HEK293 (cell line): ENCODE measurements around the gene APOC1.

ENCODE experiments used
- EGR2 ChIP-seq: fragments of 450-650 bp; formaldehyde crosslinking; IDR thresholded peaks from 2 replicates; pipeline ENCODE4 v1.5.1; 2016; ENCODE audit warnings: low read depth, missing biosample characterization, missing genetic modification characterization
- SALL2 ChIP-seq: fragments of 450-650 bp; formaldehyde crosslinking; IDR thresholded peaks from 2 replicates; pipeline ENCODE4 v1.5.0; 2017; ENCODE audit warnings: missing biosample characterization, mild to moderate bottlenecking, missing genetic modification characterization, borderline replicate concordance
- TRIM28 ChIP-seq: IDR thresholded peaks from 2 replicates; pipeline ENCODE4 v1.6.1; 2011; ENCODE audit warnings: low read length, control low read depth, borderline replicate concordance
- WT1 ChIP-seq: fragments of 450-650 bp; formaldehyde crosslinking; IDR thresholded peaks from 2 replicates; pipeline ENCODE4 v1.5.1; 2016; ENCODE audit warnings: missing biosample characterization, missing genetic modification characterization
- ZBTB21 ChIP-seq: fragments of 450-650 bp; formaldehyde crosslinking; IDR thresholded peaks from 2 replicates; pipeline ENCODE4 v1.5.1; 2017; ENCODE audit warnings: missing biosample characterization, missing genetic modification characterization
- ZBTB7A ChIP-seq: fragments of 450-650 bp; formaldehyde crosslinking; IDR thresholded peaks from 2 replicates; pipeline ENCODE4 v1.5.1; 2016; ENCODE audit warnings: low read depth, missing biosample characterization, missing genetic modification characterization
- ZEB2 ChIP-seq: fragments of 450-650 bp; formaldehyde crosslinking; IDR thresholded peaks from 2 replicates; pipeline ENCODE4 v1.5.1; 2016; ENCODE audit warnings: missing biosample characterization, missing genetic modification characterization
- ZFP37 ChIP-seq: fragments of 450-650 bp; formaldehyde crosslinking; IDR thresholded peaks from 2 replicates; pipeline ENCODE4 v1.5.1; 2016; ENCODE audit warnings: missing biosample characterization, missing genetic modification characterization
- ZNF140 ChIP-seq: fragments of 450-650 bp; formaldehyde crosslinking; IDR thresholded peaks from 2 replicates; pipeline ENCODE4 v1.5.1; 2016; ENCODE audit warnings: missing biosample characterization, missing genetic modification characterization
- ZNF146 ChIP-seq: fragments of 450-650 bp; formaldehyde crosslinking; IDR thresholded peaks from 2 replicates; pipeline ENCODE4 v1.5.1; 2016; ENCODE audit warnings: missing biosample characterization, missing genetic modification characterization
- ZNF157 ChIP-seq: fragments of 450-650 bp; formaldehyde crosslinking; IDR thresholded peaks from 2 replicates; pipeline ENCODE4 v1.5.1; 2016; ENCODE audit warnings: missing biosample characterization, missing genetic modification characterization
- ZNF214 ChIP-seq: fragments of 450-650 bp; formaldehyde crosslinking; IDR thresholded peaks from 2 replicates; pipeline ENCODE4 v1.5.1; 2017; ENCODE audit warnings: missing biosample characterization, mild to moderate bottlenecking, missing genetic modification characterization, borderline replicate concordance
- ZNF324 ChIP-seq: fragments of 450-650 bp; formaldehyde crosslinking; IDR thresholded peaks from 2 replicates; pipeline ENCODE4 v1.5.1; 2016; ENCODE audit warnings: missing biosample characterization, missing genetic modification characterization
- ZNF37A ChIP-seq: fragments of 450-650 bp; IDR thresholded peaks from 2 replicates; pipeline ENCODE4 v1.5.1; 2018; ENCODE audit warnings: missing biosample characterization, missing genetic modification characterization
- ZNF391 ChIP-seq: fragments of 450-650 bp; formaldehyde crosslinking; IDR thresholded peaks from 2 replicates; pipeline ENCODE4 v1.5.1; 2016; ENCODE audit warnings: low read depth, missing biosample characterization, missing genetic modification characterization, borderline replicate concordance
- ZNF510 ChIP-seq: fragments of 450-650 bp; formaldehyde crosslinking; IDR thresholded peaks from 2 replicates; pipeline ENCODE4 v1.5.1; 2018; ENCODE audit warnings: mild to moderate bottlenecking, missing genetic modification characterization, missing biosample characterization; ENCODE audit not compliant: insufficient replicate concordance
- ZNF514 ChIP-seq: fragments of 450-650 bp; formaldehyde crosslinking; IDR thresholded peaks from 2 replicates; pipeline ENCODE4 v1.5.1; 2016; ENCODE audit warnings: missing biosample characterization, missing genetic modification characterization
- ZNF530 ChIP-seq: fragments of 450-650 bp; formaldehyde crosslinking; IDR thresholded peaks from 2 replicates; pipeline ENCODE4 v1.5.1; 2016; ENCODE audit warnings: low read depth, missing biosample characterization, missing genetic modification characterization
- ZNF544 ChIP-seq: fragments of 450-650 bp; formaldehyde crosslinking; IDR thresholded peaks from 2 replicates; pipeline ENCODE4 v1.5.0; 2017; ENCODE audit warnings: missing biosample characterization, missing genetic modification characterization
- ZNF585B ChIP-seq: fragments of 450-650 bp; formaldehyde crosslinking; IDR thresholded peaks from 2 replicates; pipeline ENCODE4 v1.5.1; 2016; ENCODE audit warnings: missing biosample characterization, missing genetic modification characterization
- ZNF610 ChIP-seq: fragments of 450-650 bp; formaldehyde crosslinking; IDR thresholded peaks from 2 replicates; pipeline ENCODE4 v1.5.1; 2016; ENCODE audit warnings: missing biosample characterization, missing genetic modification characterization, borderline replicate concordance
- ZNF621 ChIP-seq: fragments of 450-650 bp; formaldehyde crosslinking; IDR thresholded peaks from 2 replicates; pipeline ENCODE4 v1.5.1; 2017; ENCODE audit warnings: missing biosample characterization, missing genetic modification characterization
- ZNF664 ChIP-seq: fragments of 450-650 bp; formaldehyde crosslinking; IDR thresholded peaks from 2 replicates; pipeline ENCODE4 v1.5.1; 2016; ENCODE audit warnings: missing biosample characterization, missing genetic modification characterization
- ZNF677 ChIP-seq: fragments of 450-650 bp; IDR thresholded peaks from 2 replicates; pipeline ENCODE4 v1.5.0; 2018; ENCODE audit warnings: missing biosample characterization, mild to moderate bottlenecking, missing genetic modification characterization, moderate library complexity
- ZNF701 ChIP-seq: fragments of 450-650 bp; formaldehyde crosslinking; IDR thresholded peaks from 2 replicates; pipeline ENCODE4 v1.5.1; 2016; ENCODE audit warnings: missing biosample characterization, missing genetic modification characterization
- ZNF776 ChIP-seq: fragments of 450-650 bp; formaldehyde crosslinking; IDR thresholded peaks from 2 replicates; pipeline ENCODE4 v1.5.0; 2017; ENCODE audit warnings: missing biosample characterization, missing genetic modification characterization, borderline replicate concordance
- ZNF785 ChIP-seq: fragments of 450-650 bp; formaldehyde crosslinking; IDR thresholded peaks from 2 replicates; pipeline ENCODE4 v1.5.1; 2016; ENCODE audit warnings: missing biosample characterization, missing genetic modification characterization
- ZNF843 ChIP-seq: fragments of 450-650 bp; formaldehyde crosslinking; IDR thresholded peaks from 2 replicates; pipeline ENCODE4 v1.5.1; 2016; ENCODE audit warnings: missing biosample characterization, missing genetic modification characterization
- ZSCAN16 ChIP-seq: fragments of 450-650 bp; formaldehyde crosslinking; IDR thresholded peaks from 2 replicates; pipeline ENCODE4 v1.5.1; 2016; ENCODE audit warnings: missing biosample characterization, missing genetic modification characterization
- TF ChIP-seq, protein P1 (sequence below): IDR thresholded peaks from 2 replicates; pipeline ENCODE4 v1.6.1; 2011; ENCODE audit warnings: mild to moderate bottlenecking, low read depth, low read length, borderline replicate concordance
- TF ChIP-seq, protein P2 (sequence below): fragments of 450-650 bp; formaldehyde crosslinking; conservative IDR thresholded peaks from 2 replicates; pipeline ENCODE4 v1.5.1; 2016; ENCODE audit warnings: low read depth, missing biosample characterization, missing genetic modification characterization
- TF ChIP-seq, protein P3 (sequence below): fragments of 450-650 bp; formaldehyde crosslinking; IDR thresholded peaks from 2 replicates; pipeline ENCODE4 v1.5.1; 2016; ENCODE audit warnings: missing biosample characterization, missing genetic modification characterization
- TF ChIP-seq, protein P4 (sequence below): fragments of 450-650 bp; formaldehyde crosslinking; IDR thresholded peaks from 2 replicates; pipeline ENCODE4 v1.5.1; 2016; ENCODE audit warnings: missing biosample characterization, missing genetic modification characterization, low read depth
- TF ChIP-seq, protein P5 (sequence below): fragments of 450-650 bp; formaldehyde crosslinking; IDR thresholded peaks from 2 replicates; pipeline ENCODE4 v1.5.1; 2016; ENCODE audit warnings: missing biosample characterization, missing genetic modification characterization

APOC1 gene

DNA sequence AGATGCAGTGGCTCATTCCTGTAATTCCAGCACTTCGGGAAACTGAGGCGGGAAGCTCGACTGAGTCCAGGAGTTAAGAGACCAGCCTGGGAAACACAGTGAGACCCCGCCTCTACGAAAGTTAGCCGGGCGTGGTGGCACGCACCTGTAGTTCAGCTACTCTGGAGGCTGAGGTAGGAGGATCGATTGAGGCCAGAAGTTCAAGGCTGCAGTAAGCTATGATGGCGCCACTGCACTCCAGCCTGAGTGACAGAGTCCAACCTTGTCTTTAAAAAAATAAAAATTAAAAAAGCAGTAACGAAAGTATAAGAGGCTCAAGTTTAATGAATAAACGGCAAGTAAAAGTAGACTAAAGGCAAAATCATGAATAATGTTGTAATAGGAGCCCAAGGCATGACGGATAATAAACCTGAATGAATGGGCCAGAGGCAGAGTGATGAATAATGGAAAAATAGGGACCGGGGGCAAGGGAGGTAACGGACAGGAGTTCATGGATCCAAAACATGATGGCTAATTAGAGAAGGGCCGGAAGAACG lies 24.5 kb upstream of the APOC1 start (continued):
- TF ChIP-seq ZNF664 (tag by site-specific recombination) (no peak), ZNF157 (tag by site-specific recombination) (no peak), ZNF324 (tag by site-specific recombination) (no peak), ZNF37A (tag by site-specific recombination) (no peak), ZNF214 (tag by site-specific recombination) (no peak), SALL2 (tag by site-specific recombination) (no peak), ZNF776 (no peak), ZBTB7A (tag by site-specific recombination) (no peak), ZNF544 (tag by site-specific recombination) (no peak), TRIM28 (no peak), ZEB2 (tag by site-specific recombination) (no peak), ZSCAN16 (tag by site-specific recombination) (no peak), ZNF585B (no peak), ZNF140 (tag by site-specific recombination) (no peak; the same call in 1 of the 2 replicates), ZNF146 (tag by site-specific recombination) (no peak), ZNF510 (tag by site-specific recombination) (no peak), EGR2 (no peak), ZNF843 (tag by site-specific recombination) (no peak), ZBTB21 (tag by site-specific recombination) (no peak), ZNF621 (no peak), ZNF610 (tag by site-specific recombination) (no peak), ZNF677 (tag by site-specific recombination) (no peak), WT1 (0 out of 2 replicates have a peak, but pooled peaks have one; percentile 22), ZNF701 (tag by site-specific recombination) (no peak), ZNF514 (tag by site-specific recombination) (no peak), ZNF785 (tag by site-specific recombination) (0 out of 2 replicates have a peak, but pooled peaks have one; percentile 15), ZFP37 (tag by site-specific recombination) (no peak), ZNF391 (tag by site-specific recombination) (peak; percentile 48; the same call in 1 of the 2 replicates), ZNF530 (tag by site-specific recombination) (no peak)
- TF ChIP-seq, protein P1, sequence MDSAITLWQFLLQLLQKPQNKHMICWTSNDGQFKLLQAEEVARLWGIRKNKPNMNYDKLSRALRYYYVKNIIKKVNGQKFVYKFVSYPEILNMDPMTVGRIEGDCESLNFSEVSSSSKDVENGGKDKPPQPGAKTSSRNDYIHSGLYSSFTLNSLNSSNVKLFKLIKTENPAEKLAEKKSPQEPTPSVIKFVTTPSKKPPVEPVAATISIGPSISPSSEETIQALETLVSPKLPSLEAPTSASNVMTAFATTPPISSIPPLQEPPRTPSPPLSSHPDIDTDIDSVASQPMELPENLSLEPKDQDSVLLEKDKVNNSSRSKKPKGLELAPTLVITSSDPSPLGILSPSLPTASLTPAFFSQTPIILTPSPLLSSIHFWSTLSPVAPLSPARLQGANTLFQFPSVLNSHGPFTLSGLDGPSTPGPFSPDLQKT, result no peak
- TF ChIP-seq, protein P2, sequence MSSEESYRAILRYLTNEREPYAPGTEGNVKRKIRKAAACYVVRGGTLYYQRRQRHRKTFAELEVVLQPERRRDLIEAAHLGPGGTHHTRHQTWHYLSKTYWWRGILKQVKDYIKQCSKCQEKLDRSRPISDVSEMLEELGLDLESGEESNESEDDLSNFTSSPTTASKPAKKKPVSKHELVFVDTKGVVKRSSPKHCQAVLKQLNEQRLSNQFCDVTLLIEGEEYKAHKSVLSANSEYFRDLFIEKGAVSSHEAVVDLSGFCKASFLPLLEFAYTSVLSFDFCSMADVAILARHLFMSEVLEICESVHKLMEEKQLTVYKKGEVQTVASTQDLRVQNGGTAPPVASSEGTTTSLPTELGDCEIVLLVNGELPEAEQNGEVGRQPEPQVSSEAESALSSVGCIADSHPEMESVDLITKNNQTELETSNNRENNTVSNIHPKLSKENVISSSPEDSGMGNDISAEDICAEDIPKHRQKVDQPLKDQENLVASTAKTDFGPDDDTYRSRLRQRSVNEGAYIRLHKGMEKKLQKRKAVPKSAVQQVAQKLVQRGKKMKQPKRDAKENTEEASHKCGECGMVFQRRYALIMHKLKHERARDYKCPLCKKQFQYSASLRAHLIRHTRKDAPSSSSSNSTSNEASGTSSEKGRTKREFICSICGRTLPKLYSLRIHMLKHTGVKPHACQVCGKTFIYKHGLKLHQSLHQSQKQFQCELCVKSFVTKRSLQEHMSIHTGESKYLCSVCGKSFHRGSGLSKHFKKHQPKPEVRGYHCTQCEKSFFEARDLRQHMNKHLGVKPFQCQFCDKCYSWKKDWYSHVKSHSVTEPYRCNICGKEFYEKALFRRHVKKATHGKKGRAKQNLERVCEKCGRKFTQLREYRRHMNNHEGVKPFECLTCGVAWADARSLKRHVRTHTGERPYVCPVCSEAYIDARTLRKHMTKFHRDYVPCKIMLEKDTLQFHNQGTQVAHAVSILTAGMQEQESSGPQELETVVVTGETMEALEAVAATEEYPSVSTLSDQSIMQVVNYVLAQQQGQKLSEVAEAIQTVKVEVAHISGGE (tag by site-specific recombination), result no peak
- TF ChIP-seq, protein P3, sequence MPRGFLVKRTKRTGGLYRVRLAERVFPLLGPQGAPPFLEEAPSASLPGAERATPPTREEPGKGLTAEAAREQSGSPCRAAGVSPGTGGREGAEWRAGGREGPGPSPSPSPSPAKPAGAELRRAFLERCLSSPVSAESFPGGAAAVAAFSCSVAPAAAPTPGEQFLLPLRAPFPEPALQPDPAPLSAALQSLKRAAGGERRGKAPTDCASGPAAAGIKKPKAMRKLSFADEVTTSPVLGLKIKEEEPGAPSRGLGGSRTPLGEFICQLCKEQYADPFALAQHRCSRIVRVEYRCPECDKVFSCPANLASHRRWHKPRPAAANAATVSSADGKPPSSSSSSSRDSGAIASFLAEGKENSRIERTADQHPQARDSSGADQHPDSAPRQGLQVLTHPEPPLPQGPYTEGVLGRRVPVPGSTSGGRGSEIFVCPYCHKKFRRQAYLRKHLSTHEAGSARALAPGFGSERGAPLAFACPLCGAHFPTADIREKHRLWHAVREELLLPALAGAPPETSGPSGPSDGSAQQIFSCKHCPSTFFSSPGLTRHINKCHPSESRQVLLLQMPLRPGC (tag by site-specific recombination), result no peak
- TF ChIP-seq, protein P4, sequence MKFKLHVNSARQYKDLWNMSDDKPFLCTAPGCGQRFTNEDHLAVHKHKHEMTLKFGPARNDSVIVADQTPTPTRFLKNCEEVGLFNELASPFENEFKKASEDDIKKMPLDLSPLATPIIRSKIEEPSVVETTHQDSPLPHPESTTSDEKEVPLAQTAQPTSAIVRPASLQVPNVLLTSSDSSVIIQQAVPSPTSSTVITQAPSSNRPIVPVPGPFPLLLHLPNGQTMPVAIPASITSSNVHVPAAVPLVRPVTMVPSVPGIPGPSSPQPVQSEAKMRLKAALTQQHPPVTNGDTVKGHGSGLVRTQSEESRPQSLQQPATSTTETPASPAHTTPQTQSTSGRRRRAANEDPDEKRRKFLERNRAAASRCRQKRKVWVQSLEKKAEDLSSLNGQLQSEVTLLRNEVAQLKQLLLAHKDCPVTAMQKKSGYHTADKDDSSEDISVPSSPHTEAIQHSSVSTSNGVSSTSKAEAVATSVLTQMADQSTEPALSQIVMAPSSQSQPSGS (tag by site-specific recombination), result no peak
- TF ChIP-seq, protein P5, sequence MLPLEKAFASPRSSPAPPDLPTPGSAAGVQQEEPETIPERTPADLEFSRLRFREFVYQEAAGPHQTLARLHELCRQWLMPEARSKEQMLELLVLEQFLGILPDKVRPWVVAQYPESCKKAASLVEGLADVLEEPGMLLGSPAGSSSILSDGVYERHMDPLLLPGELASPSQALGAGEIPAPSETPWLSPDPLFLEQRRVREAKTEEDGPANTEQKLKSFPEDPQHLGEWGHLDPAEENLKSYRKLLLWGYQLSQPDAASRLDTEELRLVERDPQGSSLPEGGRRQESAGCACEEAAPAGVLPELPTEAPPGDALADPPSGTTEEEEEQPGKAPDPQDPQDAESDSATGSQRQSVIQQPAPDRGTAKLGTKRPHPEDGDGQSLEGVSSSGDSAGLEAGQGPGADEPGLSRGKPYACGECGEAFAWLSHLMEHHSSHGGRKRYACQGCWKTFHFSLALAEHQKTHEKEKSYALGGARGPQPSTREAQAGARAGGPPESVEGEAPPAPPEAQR (tag by site-specific recombination), result no peak
